Eye (tissue), 1 donor: ENCODE data around the gene SLC6A2.
"Not testable (repeated sequence)": the region's sequence is repeated elsewhere in the genome, so short reads cannot be mapped to it uniquely, and the experiment has no call there.

Experiments
- DNase-seq: peaks from one replicate; pipeline ENCODE4 v3.0.0-alpha.2; 2015

SLC6A2 gene

DNA sequence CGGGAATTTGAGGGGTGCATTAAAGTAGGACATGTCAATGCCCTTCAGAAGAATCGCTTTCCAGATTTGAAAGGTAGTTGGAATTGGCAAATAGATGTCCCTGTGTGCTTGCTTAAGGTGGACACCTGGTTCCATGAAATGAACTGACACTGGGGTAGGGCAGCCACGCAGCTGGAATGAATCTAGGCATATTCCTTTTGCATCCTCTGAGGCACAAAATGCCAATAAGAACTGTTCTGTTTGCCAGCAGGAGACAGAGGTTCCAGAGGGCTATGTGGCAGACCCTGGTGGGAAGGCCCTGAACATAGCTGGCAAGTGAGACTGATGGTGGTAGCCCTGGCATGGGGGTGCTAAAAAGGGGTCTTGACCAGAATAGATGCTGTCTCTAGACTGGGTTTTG is 61.5 kb downstream of the SLC6A2 start:
- DNase-seq: no peak

GRCh38 chr16:55725055-55725777 is 69.4 kb downstream of the SLC6A2 start:
- no peak for DNase-seq

DNA sequence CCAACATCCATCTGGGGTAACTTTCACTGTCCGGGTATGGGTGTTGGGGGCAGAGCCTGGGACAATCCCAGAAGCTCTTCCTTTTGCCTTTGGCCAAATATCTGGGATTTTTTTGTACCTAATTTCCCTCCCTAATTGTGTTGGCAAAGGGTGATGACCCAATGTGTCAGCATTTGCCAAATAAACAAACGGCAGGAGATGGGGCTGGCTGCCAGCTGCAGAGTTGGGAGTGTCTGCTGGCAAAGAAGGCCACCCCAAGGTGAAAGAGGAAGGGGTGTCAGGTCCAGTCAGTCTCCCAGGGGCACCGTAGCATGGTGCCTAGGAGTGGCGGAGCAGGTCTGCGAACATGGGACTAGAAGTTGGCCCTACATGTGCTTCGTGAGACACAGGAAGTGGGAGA is 73.0 kb downstream of the SLC6A2 start:
- no peak for DNase-seq

DNA sequence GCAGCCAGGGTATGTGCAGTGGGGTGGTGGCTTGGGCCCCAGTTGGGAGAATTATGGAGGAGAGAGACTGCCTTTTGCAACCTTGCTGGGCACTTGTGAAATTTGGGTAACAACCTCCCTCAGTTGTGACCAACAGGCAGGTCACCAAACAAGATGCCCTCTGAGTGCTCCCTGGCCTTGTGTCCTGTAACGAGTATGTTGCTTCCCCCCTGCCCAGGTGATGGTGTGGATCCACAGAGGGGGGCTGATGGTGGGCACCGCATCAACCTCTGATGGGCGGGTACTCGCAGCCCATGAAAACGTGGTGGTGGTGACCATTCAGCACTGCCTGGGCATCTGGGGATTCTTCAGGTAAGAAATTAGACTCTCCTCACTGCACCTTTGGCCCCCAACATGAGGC is 74.3 kb downstream of the SLC6A2 start:
- no peak for DNase-seq

- DNase-seq: no peak
These were observed 76.7 kb downstream of the SLC6A2 start for GRCh38 chr16:55732496-55732895.

DNA sequence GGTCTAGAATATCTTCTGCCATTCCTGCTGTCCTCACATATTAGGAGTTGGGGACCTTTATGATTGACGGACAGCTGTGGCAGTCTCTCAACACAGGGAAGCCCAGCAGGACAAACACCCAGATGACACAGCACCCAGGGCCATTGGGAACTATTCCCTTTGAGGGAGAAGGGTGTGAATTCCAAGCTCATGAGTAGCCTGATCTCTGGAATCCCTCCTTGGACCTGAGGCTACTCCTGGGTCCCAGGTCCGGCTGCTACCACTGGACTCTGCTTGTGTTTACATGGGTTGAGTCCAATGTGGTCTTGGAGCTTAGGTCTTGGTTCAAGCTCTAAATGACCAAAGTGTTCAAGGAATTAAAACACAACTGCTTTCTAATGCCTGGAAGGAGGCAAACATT is 78.9 kb downstream of the SLC6A2 start:
- no peak for DNase-seq

- no peak for DNase-seq
These were observed 79.5 kb downstream of the SLC6A2 start for GRCh38 chr16:55735120-55735781.

GRCh38 chr16:55736671-55737070 is 80.9 kb downstream of the SLC6A2 start:
- DNase-seq: no peak

DNA sequence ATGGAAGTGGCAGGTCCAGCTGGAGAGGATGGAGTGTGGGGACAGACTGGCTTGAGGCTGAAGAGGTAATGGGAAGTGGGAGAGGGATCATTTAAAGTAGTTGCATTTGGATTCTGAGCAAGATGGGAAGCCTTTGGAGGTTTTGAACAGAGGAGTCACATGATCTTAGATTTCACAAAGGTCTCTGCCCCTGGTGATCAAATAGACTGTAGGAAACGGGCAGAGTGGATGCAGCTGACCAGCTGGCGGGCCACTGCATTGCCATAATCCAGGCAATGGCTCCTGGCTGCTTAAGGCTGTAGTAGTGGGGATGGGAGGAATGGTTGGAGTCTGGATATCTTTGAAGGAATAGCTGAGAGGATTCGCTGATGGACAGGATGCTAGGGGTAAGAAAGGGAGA is 81.5 kb downstream of the SLC6A2 start:
- no peak for DNase-seq

DNA sequence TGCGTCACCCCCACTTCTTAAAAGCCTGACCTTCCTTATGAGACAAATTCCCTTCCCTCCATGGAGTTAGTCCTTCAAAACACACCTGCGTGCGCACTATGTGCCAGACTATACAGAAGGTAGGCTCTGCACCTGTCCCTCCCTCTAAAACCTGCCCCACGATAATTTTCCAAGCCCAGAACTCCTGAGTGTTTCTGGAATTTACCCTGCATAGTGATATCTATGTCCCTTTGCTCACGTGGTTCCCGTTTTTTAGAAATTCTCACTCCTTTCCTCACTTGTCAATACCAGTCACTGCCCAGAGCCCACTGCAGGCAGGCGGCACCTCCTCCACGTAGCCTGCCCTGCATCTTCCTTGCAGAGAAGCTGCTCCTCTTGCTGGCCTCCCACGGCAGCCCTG is 82.2 kb downstream of the SLC6A2 start:
- DNase-seq: no peak

DNA sequence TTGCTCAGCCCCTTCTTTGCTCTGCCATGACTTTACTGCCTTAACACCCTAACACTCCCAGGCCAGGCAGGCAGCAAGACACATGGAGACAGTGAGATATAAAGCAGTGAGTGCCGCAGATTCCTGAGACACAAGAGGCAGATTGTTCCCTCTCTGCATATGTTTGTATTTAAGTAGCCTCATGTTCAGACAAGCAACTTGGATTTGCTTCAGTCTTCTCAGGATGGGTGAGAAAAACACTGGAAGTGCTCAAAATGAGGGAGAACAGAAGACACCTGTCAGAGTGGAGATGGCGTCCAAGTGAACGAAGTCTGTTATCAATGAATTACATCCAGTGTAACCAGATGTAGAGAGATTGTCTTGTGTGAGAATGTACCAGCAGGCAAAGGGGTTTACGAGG is 90.3 kb downstream of the SLC6A2 start:
- DNase-seq: no peak

GRCh38 chr16:55747785-55748184 is 92.0 kb downstream of the SLC6A2 start:
- DNase-seq: no peak

- DNase-seq: not testable (repeated sequence)
These were observed 96.8 kb downstream of the SLC6A2 start for GRCh38 chr16:55752465-55753144.

DNA sequence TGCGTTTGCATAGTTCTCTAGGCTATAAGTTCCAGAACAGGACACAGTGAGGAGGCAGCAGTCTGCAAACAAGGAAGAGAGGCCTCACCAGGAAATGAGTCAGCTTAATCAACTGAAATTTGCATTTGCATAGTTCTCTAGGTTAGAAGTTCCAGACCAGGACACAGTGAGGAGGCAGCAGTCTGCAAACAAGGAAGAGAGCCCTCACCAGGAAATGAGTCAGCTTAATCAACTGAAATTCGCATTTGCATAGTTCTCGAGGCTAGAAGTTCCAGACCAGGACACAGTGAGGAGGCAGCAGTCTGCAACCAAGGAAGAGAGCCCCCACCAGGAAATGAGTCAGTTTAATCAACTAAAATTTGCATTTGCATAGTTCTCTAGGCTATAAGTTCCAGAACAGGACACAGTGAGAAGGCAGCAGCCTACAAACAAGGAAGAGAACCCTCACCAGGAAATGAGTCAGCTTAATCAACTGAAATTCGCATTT is 97.4 kb downstream of the SLC6A2 start:
- DNase-seq: not testable (repeated sequence)
